Kidney glomerular epithelial cell (primary cell): ENCODE data around the gene DNAJC12.
"Not testable (repeated sequence)": the region's sequence is repeated elsewhere in the genome, so short reads cannot be mapped to it uniquely, and the experiment has no call there.

Experiments
- DNase-seq: peaks from one replicate; lab custom pipeline; 2025; lab: John Stamatoyannopoulos, UW

Gene DNAJC12

GRCh38 chr10:67763499-67764011 is 74.4 kb downstream of the DNAJC12 start:
- DNase-seq: peak; percentile 21

GRCh38 chr10:67762567-67762966 is 75.4 kb downstream of the DNAJC12 start:
- not testable (repeated sequence) for DNase-seq

- no peak for DNase-seq
Observed at GRCh38 chr10:67760272-67760671, 77.7 kb downstream of the DNAJC12 start.
